Astrocyte (in vitro differentiated cells and primary cell): ENCODE data around the gene PAM.

Experiments used
- EZH2 ChIP-seq: IDR thresholded peaks from 2 replicates; pipeline ENCODE4 v1.6.1; 2012; ENCODE audit warnings: mild to moderate bottlenecking, low read length, inconsistent platforms; ENCODE audit not compliant: insufficient read depth
- TF ChIP-seq, protein P1 (sequence below): IDR thresholded peaks from 2 replicates; pipeline ENCODE4 v1.5.1; 2011; ENCODE audit warnings: low read depth, mild to moderate bottlenecking, inconsistent platforms, low read length, moderate library complexity; ENCODE audit not compliant: insufficient read depth

DNA sequence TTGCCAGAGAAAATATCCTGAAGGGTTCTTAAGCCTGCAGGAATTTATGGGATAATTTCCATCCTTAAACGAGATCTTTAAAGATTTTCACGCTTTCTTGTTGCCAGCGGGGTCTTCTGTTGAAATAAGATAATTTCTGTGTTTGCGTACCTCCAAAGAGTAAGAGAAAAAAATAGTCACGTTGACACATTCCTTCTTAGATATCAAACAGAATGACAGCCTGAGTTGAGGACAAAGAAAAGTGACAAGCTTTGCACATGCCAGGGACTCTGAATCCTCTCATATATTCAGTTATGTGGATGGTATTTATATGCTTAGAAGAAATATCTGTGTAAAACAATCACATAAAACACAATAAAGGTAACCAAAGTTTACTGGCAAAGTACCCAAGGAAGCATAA is 21.6 kb upstream of the PAM start:
- TF ChIP-seq, protein P1, sequence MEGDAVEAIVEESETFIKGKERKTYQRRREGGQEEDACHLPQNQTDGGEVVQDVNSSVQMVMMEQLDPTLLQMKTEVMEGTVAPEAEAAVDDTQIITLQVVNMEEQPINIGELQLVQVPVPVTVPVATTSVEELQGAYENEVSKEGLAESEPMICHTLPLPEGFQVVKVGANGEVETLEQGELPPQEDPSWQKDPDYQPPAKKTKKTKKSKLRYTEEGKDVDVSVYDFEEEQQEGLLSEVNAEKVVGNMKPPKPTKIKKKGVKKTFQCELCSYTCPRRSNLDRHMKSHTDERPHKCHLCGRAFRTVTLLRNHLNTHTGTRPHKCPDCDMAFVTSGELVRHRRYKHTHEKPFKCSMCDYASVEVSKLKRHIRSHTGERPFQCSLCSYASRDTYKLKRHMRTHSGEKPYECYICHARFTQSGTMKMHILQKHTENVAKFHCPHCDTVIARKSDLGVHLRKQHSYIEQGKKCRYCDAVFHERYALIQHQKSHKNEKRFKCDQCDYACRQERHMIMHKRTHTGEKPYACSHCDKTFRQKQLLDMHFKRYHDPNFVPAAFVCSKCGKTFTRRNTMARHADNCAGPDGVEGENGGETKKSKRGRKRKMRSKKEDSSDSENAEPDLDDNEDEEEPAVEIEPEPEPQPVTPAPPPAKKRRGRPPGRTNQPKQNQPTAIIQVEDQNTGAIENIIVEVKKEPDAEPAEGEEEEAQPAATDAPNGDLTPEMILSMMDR, result no peak
- no peak for TF ChIP-seq EZH2
